H1 (cell line): Measurements from ENCODE around the gene RAB33A. TPM values are rescaled to one million over a fixed set of nuclear protein-coding genes. Genes with fewer than 3 reads are reported as not detected.

ENCODE experiments used
- CTCF ChIP-seq, 3 experiments: IDR thresholded peaks; 1 replicate in 2 of 3; 2 replicates in 1 of 3; pipeline versions ENCODE4 v1.5.1 to v1.6.1; 2011; ENCODE audit warnings: low read length in 3 of 3, mild to moderate bottlenecking in 3 of 3, inconsistent platforms in 2 of 3, low read depth in 1 of 3, moderate library complexity in 1 of 3; ENCODE audit not compliant: insufficient read depth in 1 of 3; ENCODE audit errors: control extremely low read depth in 1 of 3
- GABPA ChIP-seq: IDR thresholded peaks from 2 replicates; pipeline ENCODE4 v1.6.1; 2011; ENCODE audit warnings: mild to moderate bottlenecking, low read length, moderate library complexity, borderline replicate concordance; ENCODE audit not compliant: insufficient read depth
- MAX ChIP-seq: IDR thresholded peaks from 2 replicates; pipeline ENCODE4 v1.6.1; 2012; ENCODE audit warnings: inconsistent platforms
- polyA plus RNA-seq, 7 experiments: library from polyadenylated mRNA; depleted of rRNA in 3 of 7; stranded (reverse) in 5 of 7; unstranded in 2 of 7; fragments of >200 nt in 5 of 7; fragments of 200-250 nt in 2 of 7; gene quantifications; 1 replicate in 5 of 7; 2 replicates in 1 of 7; 4 replicates in 1 of 7; pipeline versions ENCODE4 v1.2.1 to v1.2.3, GENCODE V29; 2011 to 2013; ENCODE audit warnings: missing spikeins in 2 of 7, mixed read lengths in 2 of 7
- total RNA-seq: library from RNA; stranded (reverse); fragmentation: NEBNext Ultra II Directional; extraction: Animal tissue kit (Norgen Biotek cat#: 25700); gene quantifications from 2 replicates; pipeline ENCODE4 v1.2.1, GENCODE V29; 2021

Gene RAB33A
- total and polyA plus RNA-seq, 2 of the 8 experiments (the other 6 are each of a cell fraction or from before 2014, with no cell fraction given), result 2.8 to 4.6 TPM

- TF ChIP-seq CTCF (IDR thresholded peaks at IDR 0.05; ENCODE audit: control extremely low read depth in 1 of 3, insufficient read depth in 1 of 3, low read depth in 1 of 3, low read length in 3 of 3), result no peak
- TF ChIP-seq MAX, result no peak
- no peak for TF ChIP-seq GABPA
Measured at GRCh38 chrX:130211415-130212186, 39.8 kb downstream of the RAB33A start (continued).
